AG08395 (cell line): ENCODE results near the gene WDR70.
"Not testable (repeated sequence)": the region's sequence is repeated elsewhere in the genome, so short reads cannot be mapped to it uniquely, and the experiment has no call there.

Experiments
- DNase-seq: peaks from one replicate; pipeline ENCODE4 v3.0.0; 2012; ENCODE audit warnings: mixed read lengths, low spot score

WDR70 gene

DNA sequence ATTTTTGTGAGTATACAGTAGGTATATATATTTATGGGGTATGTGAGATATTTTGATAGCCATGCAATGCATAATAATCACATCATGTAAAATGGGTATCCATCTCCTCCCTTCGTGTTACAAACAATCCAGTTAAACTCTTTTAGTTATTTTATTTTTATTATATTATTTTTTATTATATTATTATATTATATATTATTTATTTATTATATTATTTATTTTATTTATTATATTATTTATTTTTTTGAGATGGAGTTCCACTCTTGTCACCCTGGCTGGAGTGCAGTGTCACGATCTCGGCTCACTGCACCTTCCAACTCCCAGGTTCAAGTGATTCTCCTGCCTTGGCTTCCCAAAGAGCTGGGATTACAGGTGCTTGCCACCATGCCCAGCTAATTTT, 138.6 kb downstream of the WDR70 start:
- no peak for DNase-seq

DNA sequence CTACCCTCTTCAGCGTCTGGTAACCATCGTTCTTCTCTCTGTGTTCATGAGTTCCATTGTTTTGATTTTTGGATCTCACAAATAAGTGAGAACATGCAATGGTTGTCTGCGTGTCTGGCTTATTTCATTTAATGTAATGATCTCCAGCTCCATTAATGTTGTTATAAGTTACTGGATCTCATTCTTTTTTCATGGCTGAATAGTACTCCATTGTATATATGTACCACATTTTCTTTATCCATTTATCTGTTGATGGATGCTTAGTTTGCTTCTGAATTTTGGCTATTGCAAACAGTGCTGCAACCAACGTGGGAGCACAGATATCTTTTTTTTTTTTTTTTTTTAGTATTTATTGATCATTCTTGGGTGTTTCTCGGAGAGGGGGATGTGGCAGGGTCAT, 139.2 kb downstream of the WDR70 start:
- DNase-seq: not testable (repeated sequence)

DNA sequence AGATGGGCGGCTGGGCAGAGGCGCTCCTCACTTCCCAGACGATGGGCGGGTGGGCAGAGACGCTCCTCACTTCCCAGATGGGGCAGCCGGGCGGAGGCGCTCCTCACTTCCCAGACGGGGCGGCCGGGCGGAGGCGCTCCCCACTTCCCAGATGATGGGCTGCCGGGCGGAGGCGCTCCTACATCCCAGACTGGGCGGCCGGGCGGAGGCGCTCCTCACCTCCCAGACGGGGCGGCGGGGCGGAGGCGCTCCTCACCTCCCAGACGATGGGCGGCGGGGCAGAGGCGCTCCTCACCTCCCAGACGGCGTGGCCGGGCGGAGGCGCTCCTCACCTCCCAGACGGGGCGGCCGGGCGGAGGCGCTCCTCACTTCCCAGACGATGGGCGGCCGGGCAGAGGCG, 140.2 kb downstream of the WDR70 start:
- DNase-seq: no peak

DNA sequence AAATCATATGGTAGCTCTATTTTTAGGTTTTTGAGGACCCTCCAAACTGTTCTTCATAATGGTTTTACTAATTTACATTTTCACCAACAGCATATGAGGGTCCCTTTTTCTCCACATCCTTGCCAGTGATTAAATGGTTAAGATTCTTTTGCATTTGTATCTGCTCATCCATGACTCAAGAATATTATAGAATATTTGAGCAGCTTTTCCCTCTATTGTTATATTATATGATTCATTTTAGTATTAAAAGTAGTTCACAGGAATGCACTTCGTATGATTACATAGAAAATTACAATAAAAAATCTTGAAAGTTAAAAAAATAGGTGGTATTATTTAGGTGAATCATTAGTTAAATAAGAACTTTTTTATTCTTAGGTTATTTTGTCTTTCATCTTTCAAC, 140.7 kb downstream of the WDR70 start:
- DNase-seq: no peak

- DNase-seq: no peak
Observed at GRCh38 chr5:37520811-37521210, 141.7 kb downstream of the WDR70 start.

GRCh38 chr5:37532976-37533740, 154.0 kb downstream of the WDR70 start:
- DNase-seq: no peak

DNA sequence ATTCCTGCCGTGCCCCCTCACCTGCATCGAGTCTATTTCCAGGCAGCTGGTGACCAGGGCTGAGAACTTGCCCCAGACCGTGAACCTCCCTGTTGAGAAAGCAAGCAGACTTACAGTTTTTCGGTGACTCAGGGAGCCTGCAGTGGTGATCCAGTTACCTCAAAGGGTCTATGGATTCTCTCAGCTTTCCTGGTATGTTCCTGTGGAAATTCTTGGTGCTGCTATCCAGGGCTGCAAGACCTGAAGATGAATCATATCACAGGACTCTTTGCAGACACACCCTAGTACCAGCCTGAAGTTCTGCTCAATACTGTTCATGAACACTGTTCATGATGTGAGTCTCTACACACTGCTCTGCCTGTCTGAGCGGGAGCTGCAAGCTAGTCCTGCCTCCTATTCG, 154.7 kb downstream of the WDR70 start:
- DNase-seq: no peak

DNA sequence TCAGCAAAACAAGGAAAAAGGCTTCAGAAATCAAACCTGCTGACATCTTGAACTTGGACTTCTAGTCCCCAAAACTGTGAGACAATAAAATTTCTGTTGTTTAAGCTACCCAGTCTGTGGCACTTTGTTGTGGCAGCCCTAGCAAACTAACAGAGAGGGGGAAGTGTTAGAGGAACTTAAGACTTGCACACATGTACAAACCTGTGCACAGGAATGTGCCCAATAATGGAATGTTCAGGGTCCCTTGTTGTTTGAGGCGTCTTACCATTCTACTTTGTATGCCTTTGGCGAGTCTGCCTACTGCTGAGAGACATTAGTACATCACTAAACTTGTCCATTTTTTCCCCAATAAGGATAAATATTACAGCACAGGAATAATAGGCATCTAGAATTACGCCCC, 160.3 kb downstream of the WDR70 start:
- DNase-seq: no peak

DNA sequence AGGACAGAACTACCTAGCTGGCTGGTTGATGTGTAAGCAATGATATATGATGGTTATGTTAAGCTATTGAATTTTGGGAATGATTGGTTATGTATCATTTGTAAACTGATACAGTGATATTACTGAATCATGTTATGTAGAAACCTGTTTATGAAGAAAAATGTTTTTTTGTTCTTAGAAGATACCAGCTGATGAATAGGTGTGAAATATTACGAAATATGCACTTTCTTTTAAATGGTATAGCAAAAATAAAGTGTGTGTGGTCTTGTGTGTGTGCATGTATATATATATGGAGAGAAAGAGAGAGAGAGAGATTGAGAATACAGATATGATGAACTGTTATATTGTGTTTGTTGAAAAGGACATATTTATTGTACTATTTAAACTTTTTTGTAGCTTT, 164.1 kb downstream of the WDR70 start:
- no peak for DNase-seq

DNA sequence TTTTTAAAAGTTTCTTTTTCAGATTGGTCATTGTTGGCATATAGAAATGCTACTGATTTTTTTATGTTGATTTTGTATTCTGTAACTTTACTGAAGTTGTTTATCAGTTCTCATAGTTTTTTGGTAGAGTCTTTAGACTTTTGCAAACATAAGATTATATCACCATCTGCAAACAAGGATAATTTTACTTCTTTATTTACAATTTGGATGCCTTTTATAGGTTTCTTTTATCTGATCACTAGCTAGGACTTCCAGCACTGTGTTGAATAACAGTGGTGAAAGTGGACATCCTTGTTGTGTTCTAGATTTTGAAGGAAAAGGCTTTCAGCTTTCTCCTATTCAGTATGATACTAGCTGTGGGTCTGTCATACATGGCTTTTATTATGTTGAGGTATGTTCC, 170.3 kb downstream of the WDR70 start:
- no peak for DNase-seq

DNA sequence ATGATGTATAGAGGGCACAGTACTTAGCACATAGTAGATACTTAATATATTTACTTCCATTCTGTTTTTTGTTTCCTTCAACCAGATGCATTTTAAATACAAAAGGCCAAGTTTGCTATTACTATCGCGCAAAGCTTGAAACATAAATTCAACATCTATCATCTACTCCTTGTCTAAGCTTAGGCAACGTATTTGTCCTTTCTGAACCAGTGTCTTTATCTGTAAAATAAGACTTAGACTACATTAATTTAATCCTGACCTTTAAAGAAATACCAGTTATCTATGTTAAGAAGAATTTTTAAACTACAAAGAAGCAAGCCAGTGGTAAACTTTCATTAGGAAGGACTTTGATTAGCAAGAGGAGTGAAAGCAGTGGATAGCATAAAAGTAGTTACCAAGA, 173.0 kb downstream of the WDR70 start:
- DNase-seq: no peak

DNA sequence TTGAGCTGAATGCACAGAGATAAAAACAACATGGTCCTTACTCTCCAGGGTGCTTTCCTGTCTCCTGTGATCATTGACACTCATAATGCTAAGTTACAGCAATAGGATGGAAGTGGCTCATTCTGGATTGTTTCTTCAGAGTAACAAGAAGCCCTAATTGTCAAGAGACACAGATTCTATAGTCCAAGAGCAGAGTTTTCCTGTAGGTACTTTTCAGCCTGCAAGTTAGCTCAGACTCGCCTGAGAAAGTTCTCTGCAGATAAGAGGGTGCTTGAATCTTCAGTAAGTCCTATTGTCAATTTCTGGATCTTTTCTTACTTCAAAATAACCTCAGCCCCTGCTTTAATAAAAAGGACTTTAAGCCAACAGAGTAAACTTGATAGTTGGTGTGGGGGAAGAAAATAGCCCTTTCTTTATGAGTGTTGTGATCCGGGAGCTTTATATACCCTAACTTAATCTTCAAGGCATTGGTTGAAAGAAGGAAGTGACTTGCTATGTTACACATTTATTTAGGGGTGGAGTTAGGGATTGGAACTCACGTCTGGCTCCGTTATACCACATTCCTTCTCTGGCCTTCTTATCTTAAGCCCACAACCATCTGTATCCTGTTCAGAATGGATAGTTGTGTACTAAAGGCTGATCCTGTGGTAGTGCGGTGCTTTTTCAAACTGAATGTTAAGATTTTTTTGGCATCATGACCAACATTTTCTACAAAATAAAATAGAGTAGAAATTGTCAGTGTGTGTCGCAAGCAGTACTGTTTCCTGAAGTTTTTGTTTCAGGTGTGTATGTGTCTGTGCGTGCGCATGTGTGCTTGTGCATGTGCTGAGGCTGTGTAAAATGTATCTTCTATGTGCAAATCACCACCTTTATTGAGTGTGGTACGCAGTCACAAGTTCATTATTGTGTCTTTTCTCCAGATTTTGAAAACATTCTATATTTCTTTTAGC, 173.9 kb downstream of the WDR70 start:
- no peak for DNase-seq

GRCh38 chr5:37553720-37554404, 174.7 kb downstream of the WDR70 start:
- no peak for DNase-seq

GRCh38 chr5:37554405-37554739, 175.3 kb downstream of the WDR70 start:
- DNase-seq: no peak

DNA sequence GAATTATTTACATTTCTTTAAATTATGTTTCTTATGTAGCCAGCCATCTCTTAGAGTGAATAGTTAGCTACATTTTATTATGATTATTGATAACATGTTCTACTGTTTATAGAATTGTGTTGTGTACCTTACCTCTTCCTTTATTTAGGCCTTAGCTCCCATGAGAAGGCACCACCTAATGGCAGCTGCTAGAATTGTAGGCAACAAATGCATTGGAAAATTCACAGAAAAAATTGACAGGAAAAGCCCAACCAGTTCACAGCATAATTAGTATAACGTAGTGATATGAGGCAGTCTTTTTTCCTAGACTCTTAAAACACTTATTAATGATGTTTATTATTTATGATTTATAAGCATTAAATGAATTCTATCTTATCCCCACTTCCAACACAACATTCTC, 175.8 kb downstream of the WDR70 start:
- no peak for DNase-seq

- DNase-seq: no peak
Observed at GRCh38 chr5:37557734-37558293, 178.7 kb downstream of the WDR70 start.

- DNase-seq: no peak
Observed at GRCh38 chr5:37565062-37565670, 186.0 kb downstream of the WDR70 start.

DNA sequence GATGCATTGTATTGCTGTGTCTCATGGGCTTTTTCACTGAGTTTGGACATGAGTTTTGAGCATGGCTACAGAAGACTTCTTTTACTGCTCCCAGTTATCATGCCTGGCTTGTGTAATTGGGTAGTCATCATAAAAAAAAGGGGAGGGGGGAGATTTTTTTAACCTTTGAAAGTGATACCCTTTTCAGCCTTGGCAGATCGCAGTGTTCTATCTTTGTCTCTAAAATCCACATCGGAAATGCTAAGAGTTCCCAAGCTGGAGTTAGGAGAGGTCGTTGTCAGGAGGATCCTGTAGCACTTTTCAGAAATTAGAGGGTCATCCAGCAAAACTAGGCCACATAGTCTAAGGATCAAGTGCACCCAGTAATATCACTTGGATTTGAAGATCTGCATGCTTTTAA, 188.4 kb downstream of the WDR70 start:
- DNase-seq: no peak

DNA sequence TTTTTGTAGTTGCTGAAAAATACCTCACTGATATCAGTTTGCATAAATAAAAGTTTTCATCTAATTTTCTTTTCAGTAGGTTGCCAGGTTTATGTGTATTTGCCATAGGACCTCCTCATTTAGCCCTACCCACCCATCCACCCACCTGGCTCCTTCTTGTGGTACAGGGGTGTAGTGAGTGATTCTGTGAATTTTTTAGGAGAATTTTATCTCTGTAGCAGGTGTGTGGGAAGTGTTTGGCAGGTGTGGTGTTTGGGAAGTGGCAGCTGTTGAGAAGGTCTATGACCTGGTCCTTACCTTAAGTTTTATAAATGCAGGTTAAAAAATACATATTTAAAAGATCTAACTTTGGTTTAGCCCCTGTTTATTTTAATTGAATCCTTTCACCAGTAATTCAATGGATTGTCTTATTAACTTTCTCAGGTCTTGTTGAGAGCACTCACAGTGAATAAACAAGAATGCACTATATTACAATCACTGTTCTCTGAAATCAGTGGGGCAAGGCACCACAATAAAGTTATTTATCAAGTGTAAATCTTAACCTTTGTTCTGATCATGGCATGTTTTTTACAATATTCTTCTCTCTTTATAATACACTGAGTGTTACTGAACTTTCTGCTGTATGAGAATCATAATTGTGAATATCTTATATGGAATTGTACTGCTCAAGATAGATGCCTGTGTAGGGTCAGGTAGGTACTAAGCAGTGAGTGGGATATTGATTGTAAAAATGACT, 189.1 kb downstream of the WDR70 start:
- DNase-seq: no peak

GRCh38 chr5:37568893-37569292, 189.8 kb downstream of the WDR70 start:
- no peak for DNase-seq

DNA sequence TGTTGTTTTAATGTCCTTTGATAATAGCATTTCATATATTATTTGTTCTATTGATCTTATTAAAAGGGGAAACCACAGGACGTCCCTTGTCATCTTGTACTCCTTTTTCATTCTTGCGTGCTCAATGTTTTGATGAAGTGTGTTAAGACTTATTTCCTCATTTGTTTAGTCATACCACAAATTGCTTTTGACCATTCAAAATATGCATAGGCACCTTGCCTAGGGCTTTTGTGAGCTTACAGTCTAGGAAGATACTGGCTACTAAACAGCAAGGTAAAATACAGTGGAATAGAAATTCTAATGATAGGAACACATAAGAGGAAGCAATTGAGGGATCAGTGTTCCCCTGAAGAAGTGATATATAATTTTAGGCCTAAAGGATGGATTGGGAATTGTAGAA, 190.3 kb downstream of the WDR70 start:
- DNase-seq: no peak
